Adrenal gland (tissue), 5 donors: ENCODE results near the gene SRSF4.
"Not testable (repeated sequence)": the region's sequence is repeated elsewhere in the genome, so short reads cannot be mapped to it uniquely, and the experiment has no call there.

Experiments used
- POLR2A ChIP-seq, 2 donors: fragments of 450-650 bp; IDR thresholded peaks; one replicate each; pipeline ENCODE4 v1.6.1; 2017; ENCODE audit warnings: antibody characterized with exemption in 2 of 2, mild to moderate bottlenecking in 2 of 2, moderate library complexity in 1 of 2
- TF ChIP-seq, protein P1 (sequence below), 6 experiments: fragments of 450-650 bp in 4 of 6; fragments of 200-600 bp in 2 of 6; sonication (generic) in 1 of 6; IDR thresholded peaks; 1 replicate in 5 of 6; 2 replicates in 1 of 6; pipeline versions ENCODE4 v1.5.1 to v1.8.0; 2016 to 2021; ENCODE audit warnings: antibody characterized with exemption in 6 of 6, mild to moderate bottlenecking in 2 of 6, moderate library complexity in 1 of 6
- donor health status: DM: no; HTN: no; CAD: no.

DNA sequence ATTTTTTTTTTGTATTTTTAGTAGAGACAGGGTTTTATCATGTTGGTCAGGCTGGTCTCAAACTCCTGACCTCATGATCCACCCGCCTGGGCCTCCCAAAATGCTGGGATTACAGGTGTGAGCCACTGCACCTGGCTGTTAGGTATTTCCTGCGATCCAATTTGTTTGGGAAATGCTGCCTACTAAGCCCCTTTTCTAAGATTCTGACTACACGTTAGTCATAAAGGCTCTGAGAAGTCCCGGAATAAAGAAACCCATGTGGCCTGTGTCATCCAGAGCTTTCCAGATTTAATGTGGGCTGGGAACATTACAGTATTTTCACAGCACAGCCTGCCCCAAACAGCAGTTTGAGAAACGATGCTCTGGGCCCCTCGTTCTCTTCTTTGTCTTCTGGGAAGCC lies 40.6 kb upstream of the SRSF4 start:
- TF ChIP-seq, protein P1, sequence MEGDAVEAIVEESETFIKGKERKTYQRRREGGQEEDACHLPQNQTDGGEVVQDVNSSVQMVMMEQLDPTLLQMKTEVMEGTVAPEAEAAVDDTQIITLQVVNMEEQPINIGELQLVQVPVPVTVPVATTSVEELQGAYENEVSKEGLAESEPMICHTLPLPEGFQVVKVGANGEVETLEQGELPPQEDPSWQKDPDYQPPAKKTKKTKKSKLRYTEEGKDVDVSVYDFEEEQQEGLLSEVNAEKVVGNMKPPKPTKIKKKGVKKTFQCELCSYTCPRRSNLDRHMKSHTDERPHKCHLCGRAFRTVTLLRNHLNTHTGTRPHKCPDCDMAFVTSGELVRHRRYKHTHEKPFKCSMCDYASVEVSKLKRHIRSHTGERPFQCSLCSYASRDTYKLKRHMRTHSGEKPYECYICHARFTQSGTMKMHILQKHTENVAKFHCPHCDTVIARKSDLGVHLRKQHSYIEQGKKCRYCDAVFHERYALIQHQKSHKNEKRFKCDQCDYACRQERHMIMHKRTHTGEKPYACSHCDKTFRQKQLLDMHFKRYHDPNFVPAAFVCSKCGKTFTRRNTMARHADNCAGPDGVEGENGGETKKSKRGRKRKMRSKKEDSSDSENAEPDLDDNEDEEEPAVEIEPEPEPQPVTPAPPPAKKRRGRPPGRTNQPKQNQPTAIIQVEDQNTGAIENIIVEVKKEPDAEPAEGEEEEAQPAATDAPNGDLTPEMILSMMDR (IDR thresholded peaks at IDR 0.05), result not testable (repeated sequence)
- not testable (repeated sequence) for TF ChIP-seq POLR2A (IDR thresholded peaks at IDR 0.05)
